ENCODE results near the gene CAMK2A. TPM values are rescaled to one million over a fixed set of nuclear protein-coding genes. Genes with fewer than 3 reads are reported as not detected.

Gene CAMK2A
- total and polyA plus RNA-seq, 7 donors = 0.44 to 2.1 (median 0.64) TPM; not detected in 1

- Histone ChIP-seq H3K27ac (peak overlapping the region in 3 of 4 donors; percentile 74 to 86 (median 78)), H3K9me3 (no peaks in the 10 kb centered on the region), H3K4me3 (no peak overlapping the region), H3K4me1 (peaks cover 0 to 48% (median 33%) of the 10 kb centered on the region in 4 donors), H3K36me3 (no peaks in the 10 kb centered on the region), H3K27me3 (peaks cover 0 to 11% (median 0%) of the 10 kb centered on the region in 3 donors)
- DNase-seq = no peak
- TF ChIP-seq POLR2AphosphoS5 (IDR thresholded peaks at IDR 0.05) (no peak), CTCF (IDR thresholded peaks at IDR 0.05) (no peak), EP300 (IDR thresholded peaks at IDR 0.05) (no peak), POLR2A (IDR thresholded peaks at IDR 0.05) (no peak)
- 63 to 84% methylated on average over 2 of the region's 2 CpGs for WGBS, 2 donors
- intact Hi-C loops (cut with DNase I) = no loop called here
Measured at GRCh38 chr5:150305095-150305494, 15.5 kb upstream of the CAMK2A start.

GRCh38 chr5:150304481-150305081 lies 15.0 kb upstream of the CAMK2A start:
- DNase-seq = no peak
- 81 to 85% methylated on average over 4 of the region's 4 CpGs for WGBS, 2 donors
- intact Hi-C loops (cut with DNase I) = no loop called here

GRCh38 chr5:150303660-150304386 lies 14.2 kb upstream of the CAMK2A start:
- 71 to 76% methylated on average over 7 of the region's 7 CpGs for WGBS, 2 donors
- Histone ChIP-seq H3K36me3 (no peaks in the 10 kb centered on the region), H3K9me3 (no peaks in the 10 kb centered on the region), H3K4me1 (peaks cover 0 to 61% (median 44%) of the 10 kb centered on the region in 4 donors), H3K27ac (peak overlapping the region; percentile 62 to 86 (median 76)), H3K4me3 (no peak overlapping the region), H3K27me3 (peaks cover 0 to 11% (median 0%) of the 10 kb centered on the region in 3 donors)
- TF ChIP-seq EP300 (IDR thresholded peaks at IDR 0.05) (no peak), POLR2AphosphoS5 (IDR thresholded peaks at IDR 0.05) (peak in 2 of 4 donors; percentile 34 to 60), POLR2A (IDR thresholded peaks at IDR 0.05) (no peak), CTCF (IDR thresholded peaks at IDR 0.05) (no peak)
- intact Hi-C loops (cut with DNase I) = no loop called here
- peak; percentile 63 for DNase-seq

More at GRCh38 chr5:150304481-150305081, 15.0 kb upstream of the CAMK2A start:
- Histone ChIP-seq H3K27ac (peak overlapping the region; percentile 25 to 86 (median 76)), H3K4me1 (peaks cover 0 to 53% (median 37%) of the 10 kb centered on the region in 4 donors), H3K27me3 (peaks cover 0 to 11% (median 0%) of the 10 kb centered on the region in 3 donors), H3K4me3 (no peak overlapping the region), H3K36me3 (no peaks in the 10 kb centered on the region), H3K9me3 (no peaks in the 10 kb centered on the region)
- no peak for TF ChIP-seq POLR2A (IDR thresholded peaks at IDR 0.05)
- no peak for TF ChIP-seq POLR2AphosphoS5 (IDR thresholded peaks at IDR 0.05)
- TF ChIP-seq CTCF (IDR thresholded peaks at IDR 0.05) = no peak
- no peak for TF ChIP-seq EP300 (IDR thresholded peaks at IDR 0.05)

GRCh38 chr5:150303070-150303615 lies 13.6 kb upstream of the CAMK2A start:
- Histone ChIP-seq H3K36me3 (no peaks in the 10 kb centered on the region), H3K4me1 (peaks cover 0 to 66% (median 49%) of the 10 kb centered on the region in 4 donors), H3K4me3 (peak overlapping the region in 3 of 4 donors; percentile 32 to 45 (median 43)), H3K9me3 (no peaks in the 10 kb centered on the region), H3K27me3 (peaks cover 0 to 11% (median 0%) of the 10 kb centered on the region in 3 donors), H3K27ac (peak overlapping the region; percentile 62 to 86 (median 76))
- DNase-seq = no peak
- WGBS, 2 donors = 21 to 35% methylated on average over 16 of the region's 16 CpGs
- TF ChIP-seq POLR2AphosphoS5 (IDR thresholded peaks at IDR 0.05) = no peak
- no peak for TF ChIP-seq CTCF (IDR thresholded peaks at IDR 0.05)
- TF ChIP-seq POLR2A (IDR thresholded peaks at IDR 0.05) = no peak
- TF ChIP-seq EP300 (IDR thresholded peaks at IDR 0.05) = no peak
- intact Hi-C loops (cut with DNase I) = no loop called here

Data from sigmoid colon (tissue), 7 donors.